Neural progenitor cell (in vitro differentiated cells): ENCODE data around the gene DIDO1. TPM values are rescaled to one million over a fixed set of nuclear protein-coding genes. Genes with fewer than 3 reads are reported as not detected.

Experiments
- DNase-seq: peaks from one replicate; pipeline ENCODE4 v3.0.0-alpha.2; 2016; ENCODE audit warnings: low spot score
- H2AFZ ChIP-seq: fragments of 200-600 bp; sonication (generic); replicated peaks from 2 replicates; pipeline ENCODE4 v1.6.1; 2016; ENCODE audit warnings: antibody characterized with exemption
- H3F3A ChIP-seq: fragments of 200-600 bp; sonication (generic); 2 replicates; pipeline ENCODE4 v1.6.1; 2016; ENCODE audit warnings: antibody characterized with exemption, low read depth
- H3K27ac ChIP-seq: fragments of 200-600 bp; sonication (generic); 2 replicates; pipeline ENCODE4 v1.5.1; 2016; ENCODE audit warnings: mild to moderate bottlenecking
- H3K27me3 ChIP-seq: fragments of 200-600 bp; sonication (generic); 2 replicates; pipeline ENCODE4 v1.6.1; 2016; ENCODE audit warnings: mild to moderate bottlenecking, moderate library complexity
- H3K36me3 ChIP-seq: fragments of 200-600 bp; sonication (generic); 2 replicates; pipeline ENCODE4 v1.5.1; 2016
- H3K4me1 ChIP-seq: fragments of 200-600 bp; sonication (generic); 2 replicates; pipeline ENCODE4 v1.6.1; 2016; ENCODE audit warnings: mixed run types
- H3K4me2 ChIP-seq: fragments of 200-600 bp; sonication (generic); 2 replicates; pipeline ENCODE4 v1.6.1; 2016
- H3K4me3 ChIP-seq: fragments of 200-600 bp; sonication (generic); 2 replicates; pipeline ENCODE4 v1.5.1; 2016
- H3K79me2 ChIP-seq: fragments of 200-600 bp; sonication (generic); 2 replicates; pipeline ENCODE4 v1.6.1; 2016; ENCODE audit warnings: low read depth
- H3K9ac ChIP-seq: fragments of 200-600 bp; sonication (generic); 2 replicates; pipeline ENCODE4 v1.6.1; 2016
- H3K9me3 ChIP-seq: fragments of 200-600 bp; sonication (generic); 2 replicates; pipeline ENCODE4 v1.5.1; 2016; ENCODE audit warnings: low read depth
- H4K20me1 ChIP-seq: fragments of 200-600 bp; sonication (generic); 2 replicates; pipeline ENCODE4 v1.6.1; 2016; ENCODE audit warnings: low read depth
- H3K27ac Mint-ChIP-seq: 3 replicates; pipeline ENCODE4 v1.8.0; 2021; ENCODE audit warnings: mixed read lengths
- H3K27me3 Mint-ChIP-seq: 2 replicates; pipeline ENCODE4 v1.8.0; 2022; ENCODE audit warnings: low read depth, mild to moderate bottlenecking, inconsistent platforms, moderate library complexity, mixed read lengths; ENCODE audit not compliant: insufficient read depth
- H3K36me3 Mint-ChIP-seq: 3 replicates; pipeline ENCODE4 v1.8.0; 2021; ENCODE audit warnings: mixed read lengths
- H3K4me1 Mint-ChIP-seq: 3 replicates; pipeline ENCODE4 v1.8.0; 2021; ENCODE audit warnings: mixed read lengths
- H3K4me3 Mint-ChIP-seq: 3 replicates; pipeline ENCODE4 v1.8.0; 2021; ENCODE audit warnings: mild to moderate bottlenecking, moderate library complexity, mixed read lengths
- H3K9me3 Mint-ChIP-seq: 3 replicates; pipeline ENCODE4 v1.8.0; 2020; ENCODE audit warnings: mixed read lengths
- EZH2 ChIP-seq: fragments of 200-600 bp; sonication (generic); IDR thresholded peaks from 2 replicates; pipeline ENCODE4 v1.6.1; 2017; ENCODE audit warnings: antibody characterized with exemption, mild to moderate bottlenecking, moderate library complexity
- EZH2phosphoT487 ChIP-seq: fragments of 200-600 bp; sonication (generic); IDR thresholded peaks from 2 replicates; pipeline ENCODE4 v1.6.1; 2017; ENCODE audit warnings: antibody characterized with exemption
- total RNA-seq: library from RNA; depleted of rRNA; stranded (reverse); fragments of >200 nt; gene quantifications from 2 replicates; pipeline ENCODE4 v1.2.3, GENCODE V29; 2015; ENCODE audit warnings: low replicate concordance
- TF ChIP-seq, protein P1 (sequence below): fragments of 200-600 bp; sonication (generic); IDR thresholded peaks from 2 replicates; pipeline ENCODE4 v1.5.1; 2017; ENCODE audit warnings: antibody characterized with exemption, mild to moderate bottlenecking

DIDO1 gene
- total RNA-seq, 1 donor from 2014 or later, result 64.5 TPM

GRCh38 chr20:62943396-62943795 is 17.1 kb upstream of the DIDO1 start:
- no peak overlapping the region for H3K27ac Mint-ChIP-seq
- DNase-seq, result no peak

DNA sequence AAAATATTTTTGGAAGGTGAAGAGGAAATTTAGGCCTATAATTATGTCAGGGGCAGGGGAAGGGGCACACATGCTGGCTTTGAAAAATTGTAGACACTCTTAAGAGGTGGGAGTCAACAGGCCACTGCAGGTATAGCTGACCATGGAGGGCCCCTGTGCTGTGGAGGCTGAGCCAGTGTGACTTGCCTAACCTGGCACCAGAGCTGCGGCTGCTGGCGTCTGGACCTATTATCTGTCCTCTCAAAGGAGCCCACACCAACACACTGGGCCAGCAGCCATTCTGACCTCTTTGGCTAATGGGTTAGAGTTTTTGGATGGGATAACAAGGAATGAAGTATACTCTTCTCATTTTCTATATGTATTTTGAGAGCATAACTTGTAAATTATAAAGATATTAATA is 16.2 kb upstream of the DIDO1 start:
- no peaks in the 10 kb centered on the region for H3K27me3 ChIP-seq
- no peak for DNase-seq
- peaks cover 11% of the 10 kb centered on the region for H3K4me1 ChIP-seq
- Mint-ChIP-seq H3K4me3 (no peak overlapping the region), H3K27me3 (peaks cover 5% of the 10 kb centered on the region), H3K27ac (no peak overlapping the region), H3K36me3 (peaks cover 27% of the 10 kb centered on the region), H3K9me3 (no peaks in the 10 kb centered on the region), H3K4me1 (peaks cover 14% of the 10 kb centered on the region)
- no peaks in the 10 kb centered on the region for H3K36me3 ChIP-seq
- TF ChIP-seq EZH2phosphoT487 (no peak), EZH2 (no peak)
- TF ChIP-seq, protein P1, sequence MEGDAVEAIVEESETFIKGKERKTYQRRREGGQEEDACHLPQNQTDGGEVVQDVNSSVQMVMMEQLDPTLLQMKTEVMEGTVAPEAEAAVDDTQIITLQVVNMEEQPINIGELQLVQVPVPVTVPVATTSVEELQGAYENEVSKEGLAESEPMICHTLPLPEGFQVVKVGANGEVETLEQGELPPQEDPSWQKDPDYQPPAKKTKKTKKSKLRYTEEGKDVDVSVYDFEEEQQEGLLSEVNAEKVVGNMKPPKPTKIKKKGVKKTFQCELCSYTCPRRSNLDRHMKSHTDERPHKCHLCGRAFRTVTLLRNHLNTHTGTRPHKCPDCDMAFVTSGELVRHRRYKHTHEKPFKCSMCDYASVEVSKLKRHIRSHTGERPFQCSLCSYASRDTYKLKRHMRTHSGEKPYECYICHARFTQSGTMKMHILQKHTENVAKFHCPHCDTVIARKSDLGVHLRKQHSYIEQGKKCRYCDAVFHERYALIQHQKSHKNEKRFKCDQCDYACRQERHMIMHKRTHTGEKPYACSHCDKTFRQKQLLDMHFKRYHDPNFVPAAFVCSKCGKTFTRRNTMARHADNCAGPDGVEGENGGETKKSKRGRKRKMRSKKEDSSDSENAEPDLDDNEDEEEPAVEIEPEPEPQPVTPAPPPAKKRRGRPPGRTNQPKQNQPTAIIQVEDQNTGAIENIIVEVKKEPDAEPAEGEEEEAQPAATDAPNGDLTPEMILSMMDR, result no peak
- H3K9ac ChIP-seq, result no peak overlapping the region
- no peak overlapping the region for H3K27ac ChIP-seq
- H3K4me2 ChIP-seq, result no peak overlapping the region
- no peak overlapping the region for H2AFZ ChIP-seq
- H3F3A ChIP-seq, result peaks cover 6% of the 10 kb centered on the region
- H4K20me1 ChIP-seq, result peaks cover 67% of the 10 kb centered on the region
- H3K4me3 ChIP-seq, result no peak overlapping the region
- no peaks in the 10 kb centered on the region for H3K9me3 ChIP-seq
- H3K79me2 ChIP-seq, result peaks cover 61% of the 10 kb centered on the region

More at GRCh38 chr20:62943396-62943795, 17.1 kb upstream of the DIDO1 start:
- Histone ChIP-seq H3K9ac (no peak overlapping the region), H3K27me3 (no peaks in the 10 kb centered on the region), H3F3A (peaks cover 3% of the 10 kb centered on the region), H3K36me3 (no peaks in the 10 kb centered on the region), H3K79me2 (peaks cover 63% of the 10 kb centered on the region), H3K4me1 (peaks cover 11% of the 10 kb centered on the region), H4K20me1 (peaks cover 72% of the 10 kb centered on the region), H3K4me3 (no peak overlapping the region), H3K27ac (no peak overlapping the region), H3K4me2 (no peak overlapping the region), H2AFZ (no peak overlapping the region), H3K9me3 (no peaks in the 10 kb centered on the region)
- H3K27me3 Mint-ChIP-seq, result peaks cover 4% of the 10 kb centered on the region
- no peak overlapping the region for H3K4me3 Mint-ChIP-seq
- peaks cover 35% of the 10 kb centered on the region for H3K36me3 Mint-ChIP-seq
- H3K9me3 Mint-ChIP-seq, result no peaks in the 10 kb centered on the region
- peaks cover 13% of the 10 kb centered on the region for H3K4me1 Mint-ChIP-seq
- TF ChIP-seq EZH2 (no peak), EZH2phosphoT487 (no peak)
- TF ChIP-seq, protein P1, result no peak

- Histone ChIP-seq H3K4me2 (no peak overlapping the region), H4K20me1 (peaks cover 62% of the 10 kb centered on the region), H2AFZ (no peak overlapping the region), H3K4me1 (peaks cover 11% of the 10 kb centered on the region), H3K9ac (no peak overlapping the region), H3K9me3 (no peaks in the 10 kb centered on the region), H3K27me3 (no peaks in the 10 kb centered on the region), H3K4me3 (no peak overlapping the region), H3K79me2 (peaks cover 67% of the 10 kb centered on the region), H3K36me3 (no peaks in the 10 kb centered on the region), H3K27ac (no peak overlapping the region), H3F3A (peaks cover 9% of the 10 kb centered on the region)
- Mint-ChIP-seq H3K36me3 (peaks cover 26% of the 10 kb centered on the region), H3K27ac (no peak overlapping the region), H3K4me1 (peaks cover 18% of the 10 kb centered on the region), H3K4me3 (no peak overlapping the region), H3K27me3 (peaks cover 5% of the 10 kb centered on the region), H3K9me3 (no peaks in the 10 kb centered on the region)
- TF ChIP-seq EZH2phosphoT487, result no peak
- no peak for TF ChIP-seq EZH2
- TF ChIP-seq, protein P1, result no peak
- no peak for DNase-seq
Observed at GRCh38 chr20:62941792-62942191, 15.5 kb upstream of the DIDO1 start.
